HG03558 (cell line): ENCODE data around the gene MAPKAP1.

Experiments used
- ATAC-seq: cut with Tn5 transposase; IDR thresholded peaks from one replicate; pipeline ENCODE4 v1.9.1; 2021; ENCODE audit warnings: moderate number of reproducible peaks; ENCODE audit not compliant: unreplicated experiment; ENCODE audit errors: extremely low read depth

The MAPKAP1 gene

DNA sequence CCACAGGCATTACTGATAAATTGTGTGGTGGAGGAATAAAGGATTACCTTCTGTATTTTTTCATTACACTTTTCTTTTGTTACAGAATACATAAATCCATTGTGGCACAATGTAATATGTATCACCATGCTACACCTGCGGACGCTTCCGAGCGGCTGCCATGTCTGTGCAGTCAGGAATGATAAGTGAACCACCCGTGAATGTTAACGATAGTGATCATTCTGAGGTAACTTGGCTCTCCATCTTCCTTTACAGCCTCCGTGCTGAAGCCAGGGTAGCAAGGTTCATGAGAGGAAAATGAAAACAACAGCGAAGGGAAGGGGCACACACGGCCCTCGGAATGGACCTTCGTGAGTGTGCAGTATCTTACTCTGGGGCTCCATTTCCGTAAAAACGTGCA lies 161.2 kb downstream of the MAPKAP1 start:
- no peak for ATAC-seq

- no peak for ATAC-seq
Measured at GRCh38 chr9:125544988-125545651, 161.9 kb downstream of the MAPKAP1 start.

DNA sequence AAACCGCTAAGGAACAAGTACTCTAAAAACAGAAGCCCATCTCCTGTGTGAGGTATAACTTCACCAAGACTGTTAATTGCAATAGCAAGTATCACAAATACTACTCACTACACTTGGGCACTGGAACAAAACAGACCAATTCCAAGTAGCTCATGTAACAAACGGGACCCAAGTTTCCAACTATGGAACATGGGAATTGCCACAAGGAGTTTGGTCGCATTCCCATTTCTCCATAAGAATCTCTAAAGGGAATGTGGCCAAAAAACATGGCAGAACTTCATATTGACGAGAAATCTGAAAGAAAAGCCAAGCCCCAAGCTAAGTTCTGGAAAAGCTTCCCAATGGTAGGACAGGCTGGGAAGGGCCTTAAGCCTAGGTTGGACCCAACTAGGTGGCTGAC lies 162.5 kb downstream of the MAPKAP1 start:
- no peak for ATAC-seq

- no peak for ATAC-seq
Measured at GRCh38 chr9:125541840-125542243, 165.2 kb downstream of the MAPKAP1 start.

DNA sequence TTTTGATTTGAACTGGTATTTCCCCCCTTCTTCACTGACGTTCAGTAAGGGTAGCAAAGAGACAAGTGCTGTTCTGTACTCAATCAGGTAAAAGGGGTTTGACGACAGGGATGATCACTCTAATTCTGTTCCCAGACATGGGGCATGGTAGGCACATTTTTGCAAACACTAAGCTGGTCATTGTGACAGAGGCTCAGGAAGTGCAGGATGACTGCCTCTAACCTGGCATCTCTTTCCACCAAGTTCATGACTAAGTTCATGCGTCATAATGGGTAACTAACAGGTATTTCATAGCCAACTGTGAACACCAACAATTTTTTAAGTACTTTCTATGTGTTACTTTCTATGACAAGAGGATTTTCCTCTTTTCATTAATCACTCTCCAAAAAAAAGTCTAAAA lies 166.5 kb downstream of the MAPKAP1 start:
- no peak for ATAC-seq

DNA sequence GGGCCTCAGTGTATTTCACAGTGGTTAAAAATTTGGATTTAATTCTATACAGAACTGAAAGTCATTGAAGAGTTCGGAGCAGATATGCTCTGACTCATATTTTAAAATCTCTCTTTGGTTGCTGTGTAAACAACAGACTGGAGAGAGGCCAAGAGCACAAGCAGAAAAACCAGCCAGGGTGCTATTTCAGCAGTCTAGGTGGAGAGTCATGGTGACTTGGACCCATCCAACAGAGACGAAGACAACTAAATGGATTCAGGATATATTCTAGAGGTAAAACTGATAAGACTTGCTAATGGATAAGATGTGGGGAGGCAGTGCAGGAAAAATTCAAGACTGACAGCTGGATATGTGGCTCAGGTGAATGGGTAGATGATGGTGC lies 168.9 kb downstream of the MAPKAP1 start:
- ATAC-seq = no peak

GRCh38 chr9:125537442-125538091 lies 169.4 kb downstream of the MAPKAP1 start:
- no peak for ATAC-seq

DNA sequence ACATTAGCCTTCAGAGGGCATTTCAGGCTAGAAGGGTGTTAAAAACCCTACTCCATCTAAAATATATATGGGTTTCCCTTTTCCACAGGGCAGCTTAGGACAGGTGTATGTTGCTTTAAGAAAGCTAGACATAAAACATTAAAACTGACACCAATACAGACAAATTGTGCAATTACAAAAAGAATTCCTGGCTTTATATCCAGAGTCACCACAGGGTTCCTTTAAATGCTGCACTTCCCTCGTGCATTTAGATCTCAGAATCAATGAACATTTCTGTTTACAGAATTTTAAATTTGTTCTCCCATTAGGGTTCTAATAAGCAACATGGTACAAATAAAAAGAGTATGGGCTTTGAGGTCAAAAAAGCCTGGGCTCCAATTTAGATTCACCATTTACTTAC lies 170.2 kb downstream of the MAPKAP1 start:
- no peak for ATAC-seq

GRCh38 chr9:125536167-125536772 lies 170.7 kb downstream of the MAPKAP1 start:
- ATAC-seq = no peak

DNA sequence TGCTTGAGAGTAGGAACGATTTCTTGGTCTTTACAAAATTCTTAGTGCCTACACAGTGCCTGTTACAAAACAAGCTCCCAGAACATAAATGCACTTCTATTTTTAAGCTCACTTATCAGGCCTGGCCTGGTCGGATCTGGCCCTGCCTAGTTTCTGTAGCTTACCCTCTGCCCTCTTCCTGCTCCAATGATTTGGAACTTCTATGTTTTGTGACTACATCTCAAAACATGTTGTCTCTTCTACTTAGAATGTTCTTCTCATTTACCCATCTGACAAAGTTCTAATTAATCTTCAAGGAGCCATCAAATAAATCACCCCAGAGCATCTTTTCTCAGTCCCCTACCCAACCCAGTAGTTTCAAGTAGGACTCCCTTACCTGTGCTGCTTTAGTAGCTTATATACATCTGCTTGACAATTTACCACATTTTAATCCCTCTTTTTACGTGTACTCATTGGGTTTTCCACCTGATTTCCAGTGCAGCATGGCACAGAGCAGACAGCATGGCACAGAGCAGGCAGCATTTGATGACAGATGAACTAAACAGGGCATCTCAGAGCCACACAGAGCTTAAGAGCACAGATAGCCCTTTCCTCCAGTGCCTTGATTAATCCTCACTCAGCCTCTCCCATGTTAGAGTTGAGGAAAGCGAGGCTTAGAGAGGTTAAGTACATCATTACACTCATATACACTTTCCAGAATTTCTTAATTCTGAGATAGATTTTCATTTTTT lies 171.9 kb downstream of the MAPKAP1 start:
- no peak for ATAC-seq

GRCh38 chr9:125532812-125533594 lies 174.0 kb downstream of the MAPKAP1 start:
- ATAC-seq = no peak

DNA sequence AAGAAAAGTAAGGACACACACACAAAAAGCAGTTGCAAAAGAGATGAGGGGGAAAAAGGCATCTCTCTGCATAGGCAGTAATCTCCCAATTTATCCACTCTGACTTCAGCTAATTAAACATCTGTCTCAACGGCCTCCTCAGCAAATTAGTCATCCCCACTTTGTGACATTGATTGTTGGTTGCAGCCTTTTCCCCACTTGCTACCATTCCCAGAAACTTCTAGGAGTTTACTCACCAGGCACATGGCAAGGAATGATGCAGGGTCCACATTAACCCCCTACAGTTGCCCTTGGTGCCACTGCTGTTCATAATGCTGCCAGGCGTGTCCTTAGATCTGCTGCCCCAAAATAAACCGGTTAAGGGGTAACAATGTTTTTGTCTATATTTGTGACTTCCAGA lies 174.6 kb downstream of the MAPKAP1 start:
- ATAC-seq = no peak

DNA sequence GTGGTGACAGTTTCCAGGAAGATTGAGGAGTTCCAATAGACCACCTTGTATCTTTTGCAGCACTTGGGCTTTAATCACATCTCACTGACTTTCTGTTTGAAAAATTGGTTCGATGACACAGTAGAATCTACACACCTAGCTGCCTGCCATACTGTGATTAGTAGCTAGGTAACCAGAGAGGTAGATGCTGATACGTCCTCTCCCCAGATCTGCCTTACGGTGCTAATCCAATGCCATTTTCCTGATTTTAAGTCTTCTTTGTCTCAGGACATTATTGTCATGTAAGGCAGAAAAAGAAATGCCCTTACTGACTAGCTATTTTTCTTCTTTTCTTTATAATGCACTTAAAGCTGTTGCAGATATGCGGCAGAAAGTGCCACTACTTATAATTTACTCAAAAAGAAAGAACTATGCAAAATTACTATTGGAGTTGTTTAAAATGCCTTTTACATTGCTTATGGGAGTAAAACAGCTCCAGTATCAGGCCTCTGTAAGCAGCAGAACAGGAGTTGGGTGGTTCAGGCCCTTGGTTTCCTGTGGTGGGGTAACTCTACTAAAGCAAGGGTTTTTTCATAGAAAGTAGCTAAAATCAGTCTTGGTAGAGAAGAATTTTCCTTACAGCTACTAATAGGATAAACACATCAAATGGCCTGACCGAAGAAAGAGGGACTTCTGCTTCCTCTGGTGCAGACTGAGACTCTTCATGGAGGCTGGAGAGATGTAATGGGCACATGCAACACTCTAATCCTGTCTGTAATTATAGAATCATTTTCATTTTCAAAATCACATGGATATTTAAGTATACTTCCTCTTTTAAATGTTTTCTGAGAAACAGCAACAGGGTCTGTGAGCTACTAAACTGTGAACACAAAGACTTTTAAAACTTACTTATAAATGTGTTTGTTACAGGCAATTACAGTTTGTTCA lies 177.2 kb downstream of the MAPKAP1 start:
- ATAC-seq = peak; percentile 74

GRCh38 chr9:125529107-125529506 lies 177.9 kb downstream of the MAPKAP1 start:
- no peak for ATAC-seq

DNA sequence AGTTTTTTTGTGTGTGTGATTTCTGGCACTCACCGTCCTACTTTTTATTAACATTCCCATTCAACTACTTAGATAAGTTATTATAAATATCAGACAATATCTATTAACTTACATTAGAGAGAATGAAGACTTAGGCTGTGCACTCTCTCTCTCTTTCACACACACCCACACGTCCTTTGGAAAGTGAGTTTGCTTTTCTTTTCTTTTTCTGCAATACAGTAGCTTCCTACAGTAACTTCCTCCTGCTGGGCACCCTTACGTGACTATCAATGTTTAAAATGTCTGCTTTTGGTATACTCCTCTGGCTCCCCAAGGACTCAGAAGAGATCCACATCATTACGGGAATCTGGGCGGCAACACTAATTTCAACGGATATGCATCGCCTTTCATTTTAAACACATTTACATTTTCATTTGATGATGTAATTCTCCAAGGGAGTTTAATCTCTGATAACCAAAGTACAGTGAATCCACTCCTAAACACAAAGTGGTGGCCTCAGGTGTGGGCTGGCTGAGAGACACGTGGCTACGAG lies 179.5 kb downstream of the MAPKAP1 start:
- ATAC-seq = no peak

DNA sequence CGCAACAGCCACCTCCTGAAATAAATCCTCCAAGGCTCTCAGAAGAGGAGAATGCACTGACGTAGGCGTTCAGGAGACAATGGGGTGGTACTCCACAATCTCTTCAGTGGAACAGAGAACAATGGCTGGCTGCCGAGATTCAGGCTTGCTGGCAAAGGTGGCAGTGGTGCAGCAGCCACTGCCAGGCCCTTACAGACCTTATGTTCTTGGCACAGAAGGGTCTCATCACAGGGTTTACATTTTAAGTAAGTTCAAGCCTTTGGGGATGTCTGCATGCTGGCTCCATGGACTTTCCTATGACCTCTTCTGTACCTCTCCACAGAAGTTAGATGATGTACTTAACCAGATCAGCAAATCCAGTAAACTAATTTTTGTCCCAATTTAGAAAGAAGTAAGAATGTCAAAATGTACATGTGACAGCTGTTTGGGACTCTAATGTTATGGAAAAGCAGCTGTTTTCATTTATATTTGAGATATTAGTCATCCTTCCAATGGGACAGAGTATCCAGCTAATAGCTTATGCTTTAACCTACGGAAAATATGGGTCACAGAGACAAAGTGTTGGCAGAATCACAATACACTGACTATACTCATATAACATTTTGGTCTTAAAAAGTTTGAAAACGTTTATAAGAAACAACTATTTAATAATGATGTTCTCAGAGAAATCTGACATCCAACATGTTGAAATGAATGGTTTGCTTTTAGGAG lies 180.9 kb downstream of the MAPKAP1 start:
- no peak for ATAC-seq

DNA sequence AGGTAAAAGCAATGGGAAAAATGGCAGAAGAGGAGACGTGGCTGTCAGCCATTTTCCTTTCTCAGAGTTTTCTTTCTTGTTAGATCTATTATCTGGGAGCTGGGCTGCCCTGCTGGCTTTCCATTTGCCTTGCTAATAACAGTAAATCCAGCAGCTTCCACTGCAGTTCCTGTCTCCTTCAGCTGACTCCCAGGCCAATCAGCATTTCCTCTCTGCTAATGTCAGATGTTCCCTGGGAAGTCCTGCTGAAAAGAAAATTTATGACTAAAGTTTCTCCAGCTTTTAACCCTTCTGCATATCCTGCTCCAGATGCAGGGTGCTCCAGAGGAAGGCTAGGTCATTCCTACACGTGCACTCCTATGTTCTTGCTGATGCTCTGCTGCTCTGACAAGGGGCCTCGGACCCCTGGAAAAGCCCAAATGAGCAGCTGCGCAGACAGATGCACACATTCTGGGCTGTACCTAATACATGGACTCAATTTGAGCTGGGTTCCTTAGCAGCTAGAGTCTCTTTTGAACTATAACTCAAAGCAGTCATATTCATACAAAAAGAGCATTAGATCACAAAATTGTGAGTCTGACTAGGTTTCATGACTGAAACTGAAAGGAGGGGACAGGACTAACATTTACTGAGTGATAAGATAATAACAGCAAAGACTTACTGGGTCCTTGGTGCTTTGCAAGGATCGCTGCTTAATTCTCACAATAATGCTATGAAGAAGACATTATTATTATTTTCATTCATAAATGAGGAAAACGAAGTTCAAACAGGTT lies 182.2 kb downstream of the MAPKAP1 start:
- no peak for ATAC-seq

DNA sequence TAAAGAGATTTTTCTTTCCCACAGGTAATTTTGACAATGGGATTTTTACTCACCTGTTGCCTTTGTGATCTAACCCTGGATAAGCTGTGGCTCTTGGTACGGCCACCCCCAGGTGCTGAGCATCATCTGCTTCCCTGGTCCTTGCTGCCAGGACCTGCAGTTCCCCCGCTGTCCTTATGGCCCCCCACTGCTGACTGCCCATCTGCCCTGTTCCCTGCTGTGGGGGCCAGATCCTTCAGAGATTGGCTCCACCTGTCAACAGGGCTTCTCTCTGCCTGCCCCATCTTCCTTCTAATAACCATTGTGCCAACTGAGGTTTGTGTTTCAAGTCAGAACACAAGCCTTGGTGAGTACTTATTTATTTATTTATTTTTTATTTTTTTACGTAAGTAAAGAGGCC lies 183.3 kb downstream of the MAPKAP1 start:
- ATAC-seq = no peak
